G401.6 (cell line): ENCODE data around the gene MOB3A.

Experiments used
- FAIRE-seq: peaks from 2 replicates; lab custom pipeline; 2012; peaks lifted over from hg19 to GRCh38; lab: Jason Lieb, UNC

The MOB3A gene

DNA sequence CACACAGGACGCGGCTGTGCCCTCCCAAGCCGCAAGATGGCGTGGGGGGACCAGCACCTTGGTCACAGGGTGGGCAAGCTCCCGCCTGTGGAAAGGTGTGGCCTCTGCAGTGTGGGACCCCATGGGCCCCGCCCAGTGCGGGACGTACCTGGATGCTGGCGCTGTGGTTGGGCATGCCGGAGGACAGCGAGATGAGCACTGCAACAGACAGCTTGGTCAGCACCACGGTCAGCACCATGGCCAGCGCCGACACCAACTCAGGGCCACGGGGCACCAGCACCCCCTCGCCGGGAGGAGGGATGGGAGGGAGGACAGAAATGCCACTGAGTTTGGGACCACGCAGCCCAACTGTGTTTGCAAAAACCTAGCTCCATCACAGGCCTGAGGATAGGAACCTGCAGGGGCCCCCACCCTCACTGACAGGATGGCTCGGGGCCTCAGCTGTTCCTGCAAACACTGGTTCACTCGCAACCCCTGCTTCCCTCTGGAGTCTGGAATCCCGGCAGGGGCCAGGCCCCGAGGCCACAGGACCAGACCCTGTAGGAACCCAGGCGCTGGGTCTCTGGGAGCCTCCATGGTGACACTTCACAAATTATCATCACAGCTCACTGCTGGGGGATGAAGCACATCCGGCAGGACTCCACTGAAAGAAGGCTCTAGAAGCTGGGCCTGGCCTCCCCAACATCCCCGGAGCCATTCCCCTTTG is 27.7 kb upstream of the MOB3A start:
- FAIRE-seq, result no peak

DNA sequence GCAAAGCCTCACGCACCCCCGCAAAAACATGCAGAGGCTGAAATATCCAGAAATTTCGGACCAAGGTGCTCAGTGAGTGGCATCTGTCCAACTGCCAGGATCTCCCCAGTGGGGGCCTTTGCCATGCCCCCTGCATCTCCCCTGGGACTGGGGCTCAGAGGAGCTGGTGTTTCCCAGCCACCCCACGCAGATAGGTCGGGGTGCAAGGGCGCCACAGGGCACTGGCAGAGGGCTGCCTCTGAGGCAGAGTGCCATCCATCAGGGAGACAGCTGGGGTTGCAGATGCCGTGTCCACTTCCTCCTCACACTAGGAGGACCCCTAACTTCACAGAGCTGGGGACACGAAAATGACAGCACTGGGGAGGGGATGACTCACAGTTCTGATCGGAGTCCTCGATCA is 26.9 kb upstream of the MOB3A start:
- FAIRE-seq, result no peak

DNA sequence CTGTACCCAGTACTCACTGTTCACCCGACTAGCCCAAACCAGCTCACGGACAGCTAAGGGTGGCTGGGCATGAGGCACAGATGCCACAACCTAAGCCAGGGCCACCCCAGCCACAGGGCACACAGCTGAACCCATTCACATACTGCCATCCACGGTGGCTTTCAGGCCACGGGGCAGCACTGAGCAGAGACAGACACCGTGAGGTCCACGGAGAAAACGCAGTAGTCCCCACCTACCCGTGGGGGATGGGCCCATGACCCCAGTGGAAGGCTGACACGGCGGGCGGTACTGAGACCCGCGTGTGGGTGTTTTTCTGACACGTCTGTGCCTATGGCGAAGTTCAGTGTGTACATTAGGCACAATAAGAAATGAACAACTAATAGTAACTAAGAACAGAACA is 26.1 kb upstream of the MOB3A start:
- no peak for FAIRE-seq

DNA sequence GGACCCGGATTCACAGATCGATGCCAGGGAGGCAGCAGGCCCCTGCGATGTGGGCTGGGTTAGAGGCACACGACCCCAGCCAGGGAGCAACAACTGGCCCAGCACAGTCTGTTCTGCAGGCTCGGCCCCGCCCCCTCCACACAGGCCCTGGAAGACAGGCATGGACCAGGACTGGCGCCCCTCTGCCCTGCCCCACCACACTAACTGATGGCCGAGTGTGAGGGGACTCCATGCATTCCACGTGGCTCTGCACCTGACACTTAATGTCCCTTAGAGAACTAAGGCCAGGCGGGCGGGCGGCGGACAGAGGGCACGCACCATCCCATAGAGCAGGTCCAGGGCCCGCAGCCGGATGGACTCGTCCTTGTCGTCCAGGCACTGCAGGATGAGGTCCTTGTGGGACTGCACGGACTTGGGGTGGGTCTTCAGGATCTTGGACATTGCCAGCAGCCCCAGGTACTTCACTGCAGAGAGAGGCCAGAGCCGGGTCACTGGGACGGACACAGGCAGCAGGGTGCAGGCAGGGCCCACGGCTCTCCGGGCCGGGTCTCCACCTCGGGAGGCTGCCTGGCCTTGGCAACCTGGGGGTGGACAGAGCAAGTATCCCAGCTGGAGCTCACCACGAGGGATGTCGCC is 25.4 kb upstream of the MOB3A start:
- FAIRE-seq, result no peak

DNA sequence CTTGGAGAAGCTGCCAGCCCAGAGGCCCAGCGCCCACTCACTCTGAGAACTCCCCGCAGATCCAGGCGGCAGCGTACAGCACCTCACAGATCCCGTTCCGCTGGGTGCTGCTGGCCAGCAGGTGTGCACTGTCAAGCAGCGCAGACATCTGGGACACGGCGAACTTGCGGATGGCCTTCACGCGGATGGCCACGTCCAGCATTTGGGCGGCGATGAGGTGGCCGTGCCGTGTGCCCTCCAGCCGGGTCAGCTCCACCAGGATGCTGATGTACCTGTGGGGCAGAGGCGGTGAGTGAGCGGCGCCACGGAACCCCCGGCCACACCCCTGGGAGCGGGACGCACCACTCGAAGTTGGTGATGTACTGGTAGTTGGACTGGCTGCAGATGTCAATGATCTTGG is 24.7 kb upstream of the MOB3A start:
- FAIRE-seq, result no peak

DNA sequence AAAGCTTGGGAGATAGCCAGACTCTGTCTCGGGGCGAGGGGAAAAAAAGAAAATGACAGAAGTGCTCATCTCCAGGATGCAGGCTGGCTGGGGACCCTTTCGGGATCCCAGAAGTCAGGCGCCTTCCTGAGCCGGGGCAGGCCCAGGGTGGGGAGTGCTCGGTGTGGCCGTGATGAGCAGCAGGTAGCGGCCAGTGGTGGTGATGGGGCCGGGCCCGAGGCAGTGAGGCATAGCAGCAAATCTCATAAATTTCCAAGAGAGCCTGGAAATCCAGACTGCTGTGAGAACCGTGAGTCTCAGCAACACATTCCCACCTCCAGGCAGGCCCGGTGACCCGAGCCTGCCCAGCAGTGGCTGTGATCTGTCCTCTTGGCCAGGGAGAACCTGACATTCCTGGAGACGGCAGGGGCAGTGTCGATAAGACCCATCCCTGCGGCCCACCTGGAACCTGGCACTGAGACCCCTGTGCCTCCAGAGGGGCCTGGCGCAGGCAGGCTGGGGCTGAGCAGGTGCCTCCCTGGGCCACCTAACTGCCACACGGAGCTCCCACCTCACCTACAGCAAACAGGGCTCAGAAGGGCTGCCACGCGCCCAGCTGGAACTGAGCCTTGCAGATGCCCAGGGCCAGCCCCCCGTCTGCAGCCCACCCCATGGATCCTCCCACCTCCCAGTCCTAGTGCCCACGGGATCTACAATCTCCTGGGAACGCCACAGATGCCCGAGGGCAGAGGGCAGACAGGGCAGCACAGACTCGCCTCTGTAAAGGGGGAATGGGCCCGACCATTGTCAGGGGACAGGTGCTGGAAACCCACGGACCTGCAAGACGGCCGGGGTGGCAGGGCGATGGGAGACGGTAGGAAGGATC is 24.0 kb upstream of the MOB3A start:
- no peak for FAIRE-seq

DNA sequence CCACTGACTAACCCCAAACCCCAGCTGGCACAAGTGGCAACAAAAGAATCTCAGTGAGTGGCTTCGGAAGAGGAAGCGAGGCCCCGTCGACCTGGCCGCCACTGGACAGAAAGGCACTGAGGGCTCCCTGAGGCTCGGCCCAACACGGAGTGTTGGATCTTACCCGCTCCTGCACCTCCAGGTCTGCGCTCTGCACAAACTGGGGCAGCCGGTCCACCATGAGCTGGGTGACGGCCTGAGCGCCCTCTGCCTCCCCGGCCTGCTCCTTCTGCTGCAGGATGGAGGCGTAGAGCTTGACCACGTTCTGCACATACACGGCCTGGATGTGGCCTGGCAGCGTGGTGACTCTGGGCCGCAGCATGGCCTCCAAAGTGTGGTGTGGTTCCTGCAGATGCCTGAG is 22.3 kb upstream of the MOB3A start:
- no peak for FAIRE-seq

DNA sequence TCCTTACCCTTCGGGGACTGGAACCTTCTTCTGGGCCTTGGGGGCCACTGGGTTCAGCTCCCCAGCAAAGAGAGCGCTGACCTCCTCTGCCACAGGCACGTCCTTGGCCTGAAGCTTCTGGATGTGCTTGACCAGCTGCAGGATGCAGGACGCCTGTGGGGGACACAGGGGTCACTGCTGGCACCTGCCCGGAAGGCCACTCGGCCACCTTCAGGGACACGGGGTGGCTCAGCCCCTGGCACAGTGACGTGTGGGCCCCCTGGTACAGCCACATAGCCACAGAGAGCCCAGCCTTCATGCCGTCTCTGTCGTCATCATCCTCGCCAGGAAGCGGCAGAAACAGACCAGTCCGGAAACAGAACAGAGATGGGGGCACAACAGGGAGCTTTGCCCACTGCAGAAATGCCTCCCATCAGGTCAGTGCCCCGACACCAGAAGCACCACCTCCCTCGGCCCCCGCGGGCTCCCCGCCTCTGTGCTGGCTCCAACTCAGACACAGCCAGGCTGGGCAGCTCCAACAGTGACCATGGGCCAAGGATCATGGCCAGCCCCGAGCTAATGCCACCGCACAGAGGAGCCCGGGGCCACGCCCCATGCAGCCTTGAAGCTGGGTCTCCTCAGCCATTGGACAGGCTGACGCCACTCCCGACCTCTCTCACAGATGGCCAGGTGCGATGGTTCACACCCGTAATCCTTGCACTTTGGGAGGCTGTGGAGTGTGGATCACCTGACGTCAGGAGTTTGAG is 21.3 kb upstream of the MOB3A start:
- no peak for FAIRE-seq

DNA sequence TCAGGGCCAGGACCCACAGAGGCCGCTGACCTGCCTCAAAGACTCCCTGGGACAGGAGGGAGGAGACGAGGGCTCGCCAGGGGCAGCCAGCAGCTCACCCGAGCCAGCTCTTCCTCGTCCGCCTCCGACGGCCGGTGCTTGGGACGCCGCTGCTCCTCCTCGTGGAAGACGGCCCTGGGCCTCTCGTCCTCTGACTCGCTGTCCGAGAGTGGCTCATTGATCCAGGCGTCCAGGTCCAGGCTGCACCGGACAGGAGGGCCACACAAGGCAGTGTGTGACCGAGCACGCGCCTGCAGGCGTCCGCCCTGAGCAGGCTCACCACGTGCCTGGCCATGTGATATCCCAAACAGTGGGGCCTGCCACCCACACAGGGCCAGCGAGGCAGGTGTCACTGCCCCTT is 20.4 kb upstream of the MOB3A start:
- FAIRE-seq, result no peak

DNA sequence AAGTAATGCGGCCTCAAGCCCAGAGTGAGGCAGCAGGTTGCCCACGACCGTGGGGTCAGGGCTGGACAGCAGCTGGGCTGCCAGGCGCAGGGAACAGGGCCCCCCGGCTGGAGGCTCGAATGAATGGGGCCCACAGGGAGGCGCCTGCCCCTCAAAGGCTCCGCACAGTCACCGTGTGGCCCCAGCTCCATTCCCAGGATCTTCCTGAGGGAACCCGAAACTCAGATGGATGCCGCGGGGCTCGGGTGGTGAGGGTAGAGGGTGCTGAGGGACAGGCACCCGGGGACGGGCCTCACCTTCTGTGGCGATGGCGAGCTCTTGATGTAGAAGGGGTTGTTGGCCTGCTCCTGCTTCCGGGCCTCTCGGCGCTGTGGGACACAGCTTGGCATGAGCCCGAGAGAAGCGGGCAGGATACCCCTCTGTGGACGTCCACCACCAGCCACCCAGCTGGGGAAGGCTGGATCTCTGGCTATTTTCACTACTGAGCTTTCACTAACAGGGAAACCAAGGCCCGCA is 19.8 kb upstream of the MOB3A start:
- FAIRE-seq, result no peak

DNA sequence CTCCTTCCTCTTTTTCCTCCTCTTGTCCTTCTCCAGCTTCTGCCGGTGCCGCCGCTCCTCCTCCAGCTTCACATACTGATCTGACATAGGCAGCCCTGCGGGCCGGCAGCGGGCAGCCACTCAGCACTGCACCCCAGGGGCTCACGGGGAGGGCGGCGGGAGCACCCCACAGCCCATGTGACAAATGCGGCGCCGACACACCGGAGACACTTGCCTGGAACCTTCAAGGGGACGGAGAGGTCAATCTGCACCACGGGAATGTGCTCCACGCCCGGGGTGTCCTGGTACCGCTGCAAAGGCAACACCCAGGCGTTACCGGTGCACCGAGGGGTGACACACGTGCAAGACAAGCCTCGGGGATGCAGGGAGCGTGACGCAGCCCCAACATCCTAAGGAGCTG is 19.2 kb upstream of the MOB3A start:
- no peak for FAIRE-seq

DNA sequence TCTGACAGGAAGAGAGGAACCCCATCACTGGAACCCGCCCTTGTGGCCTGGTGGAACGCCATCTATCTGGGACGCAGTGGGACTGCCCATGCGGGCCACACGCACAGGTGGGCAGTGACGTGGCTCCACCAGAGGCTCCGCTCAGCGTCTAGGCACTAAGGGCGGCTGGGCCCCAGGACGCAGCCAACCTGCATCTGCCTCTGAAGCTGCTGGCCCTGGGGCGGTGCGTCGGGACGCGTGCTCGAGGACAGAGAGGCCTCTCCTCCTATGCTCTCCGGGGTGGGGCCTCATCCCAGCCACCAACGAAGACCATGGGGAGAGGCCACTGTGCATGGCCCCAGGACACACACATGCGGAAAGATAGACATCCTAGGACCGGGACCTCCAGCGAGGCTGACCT is 18.7 kb upstream of the MOB3A start:
- FAIRE-seq, result no peak

DNA sequence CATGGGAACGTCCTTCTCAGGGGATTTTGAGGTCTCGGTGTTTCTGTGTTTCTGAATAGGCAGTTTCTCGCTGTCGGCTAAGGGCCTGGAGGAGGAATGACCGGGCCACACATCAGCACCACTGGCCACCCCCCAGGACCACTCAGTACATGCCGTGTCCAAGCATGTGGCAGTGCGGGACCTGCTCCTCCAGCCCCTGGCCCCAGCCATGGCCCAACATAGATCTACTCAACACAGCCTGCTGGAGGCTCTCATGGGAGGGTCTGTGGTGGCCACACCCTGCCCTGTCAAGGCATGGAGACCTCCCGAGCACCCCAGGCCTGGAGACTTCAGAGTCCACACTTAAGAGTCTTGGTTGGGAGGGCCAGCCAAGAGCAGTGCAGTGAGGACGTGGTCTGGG is 18.1 kb upstream of the MOB3A start:
- no peak for FAIRE-seq

DNA sequence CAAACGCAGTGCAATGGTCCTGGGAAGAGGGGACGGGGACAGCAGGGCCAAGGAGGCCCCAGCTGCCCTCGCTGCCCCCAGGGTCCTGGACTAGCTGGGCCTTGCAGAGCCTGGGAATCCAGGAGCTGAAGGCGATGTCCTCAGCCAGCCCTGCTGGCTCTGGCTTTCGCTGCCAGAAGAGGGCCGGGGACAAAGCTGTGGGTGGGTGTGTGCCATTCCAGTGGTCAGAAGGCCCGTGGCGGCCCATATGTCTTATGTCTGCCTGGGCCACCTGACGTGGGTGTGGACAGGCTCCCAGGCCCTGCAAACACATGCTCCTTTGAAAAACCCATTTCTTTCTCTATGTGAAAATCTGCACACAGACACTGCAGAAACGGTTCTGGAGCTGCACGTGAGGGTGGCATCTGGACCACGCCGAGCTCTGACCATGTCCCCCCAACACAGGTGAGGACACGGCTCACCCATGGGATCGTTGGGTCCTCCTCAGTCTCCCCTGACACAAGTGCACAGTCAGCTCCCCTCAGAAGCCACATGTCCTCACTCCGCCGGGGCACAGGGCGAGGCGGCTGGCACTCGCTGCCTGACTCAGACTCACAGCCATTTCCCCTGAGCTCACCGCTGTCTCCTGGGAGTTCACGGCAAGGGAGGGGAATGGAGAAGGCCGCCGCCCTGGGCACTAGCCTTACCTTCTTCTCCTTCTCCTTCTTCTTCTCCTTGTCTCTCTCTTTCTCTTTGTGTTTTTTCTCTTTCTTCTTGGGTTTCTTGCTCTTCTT is 17.5 kb upstream of the MOB3A start:
- no peak for FAIRE-seq

DNA sequence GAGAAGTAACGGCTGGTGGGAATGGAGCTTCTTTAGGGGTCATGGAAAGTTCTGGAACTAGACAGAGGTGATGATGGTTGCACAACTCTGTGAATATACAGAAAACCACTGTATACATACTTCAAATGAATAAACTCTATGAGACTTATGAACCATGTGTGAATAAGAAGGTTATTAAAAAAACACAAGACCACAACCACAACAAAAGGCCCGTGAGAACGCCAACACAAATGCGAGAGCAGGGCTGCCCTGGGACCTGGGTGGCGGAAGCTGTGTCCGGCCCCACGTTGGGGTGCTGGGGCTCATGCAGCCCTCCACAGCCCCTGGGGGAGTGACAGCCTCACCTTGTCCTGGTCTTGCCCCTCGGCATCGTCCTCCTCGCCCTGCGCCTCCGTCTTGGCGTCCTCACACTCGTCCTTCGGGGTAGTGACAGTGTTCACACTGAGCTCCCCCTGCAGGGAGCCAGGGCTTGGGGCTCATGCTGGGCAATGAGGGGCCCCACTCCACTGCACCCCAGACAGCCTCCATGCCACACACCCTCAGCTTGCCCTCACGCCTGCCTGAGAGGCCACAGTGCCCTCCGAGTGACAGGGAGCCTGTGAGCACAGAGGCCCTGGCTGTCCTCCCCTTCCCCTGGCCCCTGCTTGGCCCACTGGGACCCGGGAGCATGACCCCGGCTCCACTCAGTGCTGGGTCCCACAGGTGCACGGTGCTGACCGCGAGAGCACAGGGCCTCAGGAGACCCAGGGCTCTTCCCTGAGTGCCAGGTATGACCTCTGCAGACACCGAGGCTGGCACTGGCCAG is 16.6 kb upstream of the MOB3A start:
- no peak for FAIRE-seq

DNA sequence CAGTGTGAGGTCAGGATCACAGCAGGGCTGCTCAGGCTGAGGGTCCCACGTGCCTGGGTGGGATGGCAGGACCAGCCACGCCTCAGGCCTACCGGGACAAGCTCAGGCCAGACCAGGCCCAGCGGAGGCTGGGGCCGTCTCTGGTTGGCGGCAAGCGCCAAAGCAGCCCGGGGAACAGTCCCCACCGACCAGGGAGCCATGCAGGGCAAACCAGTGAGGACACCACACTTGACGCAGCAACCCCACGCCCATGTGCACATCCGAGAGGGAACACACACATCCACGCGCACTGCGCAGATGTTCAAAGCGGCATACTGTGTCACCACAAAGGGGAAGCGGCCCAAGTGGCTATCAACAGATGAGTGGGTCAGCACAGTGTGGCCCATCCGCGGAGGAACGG is 15.8 kb upstream of the MOB3A start:
- FAIRE-seq, result no peak

DNA sequence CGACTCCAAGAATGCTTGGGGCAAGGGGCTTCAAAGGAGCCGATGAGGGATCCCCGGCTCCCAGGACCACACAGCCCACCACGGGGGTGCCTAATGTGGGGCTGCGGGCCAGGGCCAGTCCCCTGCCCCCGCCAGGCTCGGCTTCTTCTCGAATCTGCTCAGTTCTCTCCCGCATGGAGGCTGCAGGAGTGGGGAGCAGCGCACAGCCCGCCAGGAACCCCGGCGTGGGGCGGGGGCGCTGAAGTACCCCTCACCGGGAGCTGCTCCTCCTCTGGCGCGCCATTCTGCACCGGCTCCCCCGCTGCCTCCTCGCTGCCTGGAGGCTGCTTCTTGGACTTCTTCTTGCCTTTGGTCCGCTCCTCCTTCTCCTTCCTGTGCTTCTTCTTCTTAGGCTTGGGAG is 15.3 kb upstream of the MOB3A start:
- FAIRE-seq, result no peak

DNA sequence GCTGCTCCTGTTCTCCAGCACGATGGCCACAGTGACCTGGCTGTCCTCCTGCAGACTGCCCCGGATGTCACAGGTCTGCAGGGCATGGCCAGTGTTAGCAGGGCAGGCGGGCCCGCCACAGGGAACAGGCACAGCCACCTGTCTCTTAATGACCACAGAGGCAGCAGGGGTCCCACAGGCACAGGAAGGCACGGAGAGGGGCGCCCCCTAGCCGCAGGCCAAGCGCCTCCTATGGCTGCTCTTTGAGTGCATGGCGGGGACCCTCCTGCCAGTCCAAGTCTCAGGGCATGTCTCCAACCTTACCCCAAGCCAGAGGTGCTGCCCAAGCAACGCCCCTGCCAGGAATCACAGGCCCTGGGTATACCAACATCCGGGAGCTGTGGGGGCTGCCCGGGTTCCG is 14.7 kb upstream of the MOB3A start:
- FAIRE-seq, result no peak

DNA sequence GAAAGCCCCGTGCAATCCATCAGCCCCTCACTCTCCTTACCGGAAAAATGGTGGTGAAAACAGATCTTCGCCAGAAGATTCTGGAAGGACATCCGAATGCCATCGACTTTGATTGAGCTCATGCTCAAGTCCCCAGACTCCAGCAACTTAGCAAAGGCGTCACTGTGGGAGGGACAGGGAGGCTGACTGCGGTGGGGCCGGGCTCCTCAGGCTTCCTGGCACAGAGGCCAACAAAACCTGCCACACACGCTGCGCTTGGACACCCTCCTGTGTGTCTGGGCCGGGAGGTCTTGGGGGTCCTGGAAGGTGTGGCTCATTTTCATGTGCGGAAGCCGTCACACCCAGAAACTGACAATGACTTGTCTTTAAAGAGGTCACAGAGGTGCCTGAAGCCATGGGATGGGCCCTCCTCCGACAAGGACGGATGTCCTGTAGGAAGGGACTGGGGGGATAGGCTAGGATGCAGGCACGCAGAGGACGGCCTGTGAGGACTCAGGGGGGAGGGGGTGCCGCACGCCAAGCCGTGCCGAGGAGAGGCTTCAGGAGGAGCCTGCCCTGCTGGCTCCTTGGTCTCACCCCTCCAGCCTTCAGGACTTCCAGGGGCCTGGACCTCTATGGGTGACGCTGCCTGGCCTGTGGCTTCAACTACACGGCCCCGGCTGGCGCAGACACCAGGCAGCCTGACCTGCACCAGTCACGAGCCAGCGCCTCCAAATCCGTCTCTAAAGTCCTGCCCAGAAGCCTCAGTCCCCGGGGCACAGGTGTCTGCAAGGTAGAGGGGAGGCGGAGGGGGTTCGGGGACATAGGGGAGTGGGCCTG is 13.1 kb upstream of the MOB3A start:
- FAIRE-seq, result no peak
